T-helper 2 cell treated with Interferon-gamma antibody and Interleukin-4, amounts not matched to agents 5 μg/mL and 100 μg/mL, for 36 hours (primary cell): Measurements from ENCODE around the gene PROM2.

Source experiments
- DNase-seq: peaks from one replicate; pipeline ENCODE4 v3.0.0; 2021; ENCODE audit warnings: low spot score
- H3K27ac Mint-ChIP-seq: one replicate; pipeline ENCODE4 v1.8.0; 2021; ENCODE audit warnings: mild to moderate bottlenecking, mixed read lengths
- H3K27me3 Mint-ChIP-seq: one replicate; pipeline ENCODE4 v1.8.0; 2021; ENCODE audit warnings: low read depth, mixed read lengths
- H3K36me3 Mint-ChIP-seq: one replicate; pipeline ENCODE4 v1.8.0; 2021; ENCODE audit warnings: low read depth, mixed read lengths
- H3K4me1 Mint-ChIP-seq: one replicate; pipeline ENCODE4 v1.8.0; 2021; ENCODE audit warnings: low read depth, mixed read lengths
- H3K4me3 Mint-ChIP-seq: one replicate; pipeline ENCODE4 v1.8.0; 2022; ENCODE audit warnings: mild to moderate bottlenecking, moderate library complexity, mixed read lengths
- H3K9me3 Mint-ChIP-seq: one replicate; pipeline ENCODE4 v1.8.0; 2021; ENCODE audit warnings: mixed read lengths

Gene PROM2

DNA sequence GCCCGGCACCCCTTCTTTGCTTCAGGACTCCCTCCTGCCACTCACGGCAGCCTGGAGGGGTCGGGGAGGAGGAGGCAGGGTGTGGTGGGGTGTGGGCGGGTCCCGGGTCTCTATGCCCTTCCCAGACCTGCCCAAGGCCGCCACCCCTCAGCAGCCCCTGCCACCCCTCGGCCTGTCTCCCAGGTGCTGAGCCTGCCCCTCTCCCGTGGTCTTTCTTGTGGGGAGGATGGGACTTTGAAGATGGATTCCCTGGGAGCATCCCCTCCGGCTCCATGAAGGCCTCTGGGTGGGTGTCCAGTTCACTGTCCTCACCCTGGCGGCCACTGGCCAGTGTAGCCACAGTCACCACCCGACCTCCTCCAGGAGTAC is 46.1 kb downstream of the PROM2 start:
- H3K4me3 Mint-ChIP-seq, result no peak overlapping the region
- DNase-seq, result no peak
- H3K27ac Mint-ChIP-seq, result no peak overlapping the region
- no peaks in the 10 kb centered on the region for H3K9me3 Mint-ChIP-seq
- no peaks in the 10 kb centered on the region for H3K36me3 Mint-ChIP-seq
- H3K4me1 Mint-ChIP-seq, result no peaks in the 10 kb centered on the region
- no peaks in the 10 kb centered on the region for H3K27me3 Mint-ChIP-seq

DNA sequence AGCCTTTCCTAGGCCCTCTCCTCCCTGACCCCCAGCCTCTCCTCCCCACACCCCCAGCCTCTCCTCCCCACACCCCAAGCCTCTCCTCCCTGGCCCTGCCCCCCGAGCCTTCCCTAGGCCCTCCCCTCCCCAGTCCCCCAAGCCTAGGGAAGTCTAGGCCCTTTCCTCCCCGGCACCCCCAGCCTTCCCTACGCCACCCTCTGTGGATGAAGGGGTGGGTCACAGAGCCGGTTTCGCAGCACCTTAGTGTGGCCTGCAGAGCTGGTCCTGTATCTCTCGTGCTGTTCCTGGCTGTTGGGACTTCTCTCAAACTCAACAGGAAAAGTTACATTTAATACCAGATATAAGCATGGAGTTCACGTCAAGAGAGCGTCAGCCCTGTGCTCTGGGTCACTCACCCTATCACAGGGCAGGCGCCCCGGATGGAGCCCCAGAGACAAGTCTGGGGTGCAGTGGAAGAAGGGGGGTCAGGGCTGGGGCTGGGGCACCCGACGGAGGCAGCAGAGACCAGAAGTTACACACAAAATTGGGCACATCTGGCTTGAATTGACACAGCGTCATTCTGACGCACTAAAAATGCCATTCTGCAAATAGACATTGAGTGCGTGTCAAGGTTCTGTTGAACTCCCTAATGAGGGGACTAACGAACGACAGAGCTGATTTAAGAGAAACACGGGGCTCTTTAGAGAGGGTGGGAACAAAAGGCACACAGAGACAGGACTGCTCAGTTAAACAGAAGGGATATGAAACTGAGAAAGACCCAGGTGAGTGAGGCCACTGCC is 46.9 kb downstream of the PROM2 start:
- H3K9me3 Mint-ChIP-seq, result no peaks in the 10 kb centered on the region
- H3K4me1 Mint-ChIP-seq, result no peaks in the 10 kb centered on the region
- no peaks in the 10 kb centered on the region for H3K36me3 Mint-ChIP-seq

DNA sequence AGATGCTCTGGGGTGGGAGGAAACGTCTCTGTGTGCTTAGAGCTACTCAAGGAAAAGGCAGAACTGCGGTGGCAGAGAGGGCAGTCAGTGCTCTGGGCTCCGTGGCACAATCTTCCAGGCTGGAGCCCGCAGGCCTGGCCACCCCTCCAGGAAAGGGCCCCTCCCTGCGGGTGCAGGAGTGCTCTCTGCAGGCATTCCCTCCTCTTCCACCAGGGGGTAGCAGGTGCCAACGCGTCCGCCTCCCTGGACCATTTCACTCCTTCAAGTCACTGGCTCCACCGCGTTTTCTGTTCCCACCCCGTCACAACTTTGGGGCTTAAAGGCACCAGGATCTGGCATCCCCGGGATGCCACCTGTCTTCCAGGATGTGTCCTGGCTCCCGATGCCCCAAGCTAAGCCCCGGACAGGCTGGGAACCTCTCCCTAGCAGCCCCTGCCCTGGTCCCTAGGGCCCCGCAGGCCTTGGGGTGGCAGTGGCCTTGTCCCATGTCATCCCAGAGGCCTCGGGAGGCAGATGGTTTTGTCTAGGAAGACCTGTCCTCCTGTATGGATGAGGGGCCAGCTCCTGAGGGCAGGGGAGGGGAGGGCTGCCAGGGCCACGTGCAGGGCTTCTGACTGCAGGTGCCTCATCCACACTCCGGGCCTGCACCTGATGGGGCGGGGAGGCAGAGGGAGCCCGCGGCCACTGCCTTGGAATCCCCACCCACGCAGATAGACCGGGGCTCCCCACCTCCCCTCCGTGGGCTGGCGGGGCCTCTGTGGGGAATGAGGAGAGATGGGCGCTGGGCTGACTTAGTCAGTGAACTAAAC is 49.3 kb downstream of the PROM2 start:
- Mint-ChIP-seq H3K27me3 (no peaks in the 10 kb centered on the region), H3K9me3 (no peaks in the 10 kb centered on the region), H3K27ac (no peak overlapping the region), H3K36me3 (no peaks in the 10 kb centered on the region), H3K4me3 (no peak overlapping the region), H3K4me1 (no peaks in the 10 kb centered on the region)
- DNase-seq, result no peak

More for the DNA sequence above, 46.9 kb downstream of the PROM2 start:
- DNase-seq, result no peak
- Mint-ChIP-seq H3K27ac (no peak overlapping the region), H3K4me3 (no peak overlapping the region), H3K27me3 (no peaks in the 10 kb centered on the region)

DNA sequence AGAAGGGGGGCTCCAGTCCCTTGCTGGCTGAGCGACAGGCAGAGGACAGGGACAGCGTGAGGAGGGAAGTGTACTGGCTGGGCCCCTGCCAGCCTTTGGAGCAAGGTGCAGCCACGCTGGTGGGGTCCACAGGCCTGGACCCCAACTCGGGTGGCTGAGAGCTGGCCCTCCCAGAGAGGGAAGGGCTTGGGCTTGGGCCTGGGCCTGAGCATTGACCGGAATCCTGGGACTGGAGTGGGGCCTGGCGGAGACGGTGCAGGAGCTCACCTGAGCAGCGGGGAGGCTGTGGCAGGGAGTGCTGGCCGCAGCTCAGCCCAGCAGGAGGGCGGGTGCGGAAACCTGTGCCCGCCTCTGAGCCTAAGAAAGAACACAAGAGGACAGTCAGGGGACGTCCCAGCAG is 50.8 kb downstream of the PROM2 start:
- Mint-ChIP-seq H3K27me3 (no peaks in the 10 kb centered on the region), H3K9me3 (no peaks in the 10 kb centered on the region), H3K36me3 (no peaks in the 10 kb centered on the region), H3K27ac (no peak overlapping the region), H3K4me1 (no peaks in the 10 kb centered on the region), H3K4me3 (no peak overlapping the region)
- DNase-seq, result no peak

DNA sequence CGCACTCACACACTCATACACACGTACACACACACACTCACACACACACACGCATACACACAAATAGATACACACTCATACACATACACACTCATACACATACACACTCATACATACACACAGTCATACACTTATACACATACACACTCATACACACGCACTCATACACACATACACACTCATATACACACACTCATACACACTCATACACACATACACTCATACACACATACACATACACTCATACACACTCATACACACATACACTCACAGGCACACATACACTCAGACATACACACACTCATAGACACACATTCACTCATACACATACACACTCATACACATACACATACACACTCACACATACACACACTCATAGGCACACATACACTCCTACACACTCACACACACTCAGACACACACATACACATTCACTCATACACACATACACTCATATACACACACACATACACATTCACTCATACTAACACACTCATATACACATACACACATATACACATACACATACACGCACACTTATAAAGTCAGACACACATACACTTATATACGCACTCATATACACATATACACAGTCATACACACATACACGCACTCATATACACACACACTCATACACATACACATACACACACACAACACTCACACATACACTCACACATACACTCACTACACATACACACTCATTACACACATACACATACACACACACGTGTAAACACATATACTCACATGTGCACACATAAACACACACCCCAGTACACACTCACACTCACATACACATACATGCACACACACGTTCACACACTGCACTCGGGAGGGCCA is 51.6 kb downstream of the PROM2 start:
- no peaks in the 10 kb centered on the region for H3K4me1 Mint-ChIP-seq
- no peaks in the 10 kb centered on the region for H3K36me3 Mint-ChIP-seq
- no peaks in the 10 kb centered on the region for H3K27me3 Mint-ChIP-seq
- H3K27ac Mint-ChIP-seq, result no peak overlapping the region
- no peak for DNase-seq
- H3K4me3 Mint-ChIP-seq, result no peak overlapping the region
- H3K9me3 Mint-ChIP-seq, result no peaks in the 10 kb centered on the region

DNA sequence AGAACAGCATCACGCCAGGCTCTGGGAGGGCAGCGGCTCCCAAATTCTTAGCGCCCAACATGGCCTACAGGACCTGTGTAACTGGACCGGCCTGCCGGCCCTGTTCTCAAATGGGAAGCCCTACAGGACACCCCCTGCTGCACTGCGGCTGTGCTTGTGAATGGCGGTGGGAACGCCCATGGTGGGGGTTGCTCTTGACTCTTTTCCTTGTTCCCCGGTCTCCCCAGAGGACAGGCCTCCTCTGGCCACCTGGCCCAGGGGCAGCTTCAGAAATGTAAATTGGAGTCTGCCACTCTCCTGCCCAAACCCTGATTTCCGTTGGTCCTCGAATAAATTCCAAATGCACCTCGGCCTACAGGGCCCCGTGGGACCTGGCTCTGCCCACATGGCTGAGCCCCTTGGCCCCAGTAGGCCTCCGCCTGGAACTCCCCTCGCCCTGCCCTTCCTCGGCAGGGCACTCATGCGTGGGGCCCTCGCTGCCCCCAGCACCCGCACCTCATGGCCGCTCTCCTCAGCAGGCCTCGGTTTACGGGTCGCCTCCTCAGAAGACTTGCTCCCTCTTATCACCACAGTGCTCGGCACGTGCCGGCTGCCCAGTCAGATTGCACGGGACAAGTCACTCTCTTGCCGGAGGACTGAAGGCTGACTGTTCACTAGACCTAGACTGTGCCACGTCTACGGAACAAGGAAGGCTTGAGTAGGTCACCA is 52.3 kb downstream of the PROM2 start:
- no peak for DNase-seq
- H3K4me1 Mint-ChIP-seq, result no peaks in the 10 kb centered on the region
- H3K27ac Mint-ChIP-seq, result no peak overlapping the region
- H3K36me3 Mint-ChIP-seq, result no peaks in the 10 kb centered on the region
- H3K27me3 Mint-ChIP-seq, result no peaks in the 10 kb centered on the region
- H3K9me3 Mint-ChIP-seq, result no peaks in the 10 kb centered on the region
- no peak overlapping the region for H3K4me3 Mint-ChIP-seq

DNA sequence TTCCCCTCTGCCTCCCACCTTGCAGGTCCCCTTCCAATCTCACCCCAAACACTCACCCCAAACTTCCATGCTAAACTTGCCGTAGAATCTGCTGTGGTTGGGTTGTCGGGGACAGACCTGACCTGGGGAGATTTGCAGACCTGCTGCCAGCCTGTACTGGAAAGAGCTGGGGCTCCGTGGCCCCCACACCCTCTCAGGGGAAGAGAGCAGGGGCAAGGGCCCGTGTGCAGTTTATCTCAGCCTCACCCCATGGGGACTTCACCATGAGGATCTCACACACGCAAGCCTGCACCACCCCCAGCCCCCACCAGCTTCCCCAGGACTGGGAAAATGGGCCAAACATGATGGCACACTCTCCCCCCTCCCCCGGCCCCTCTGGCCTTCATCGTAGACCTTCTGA is 53.6 kb downstream of the PROM2 start:
- no peak overlapping the region for H3K27ac Mint-ChIP-seq
- no peaks in the 10 kb centered on the region for H3K27me3 Mint-ChIP-seq
- DNase-seq, result no peak

DNA sequence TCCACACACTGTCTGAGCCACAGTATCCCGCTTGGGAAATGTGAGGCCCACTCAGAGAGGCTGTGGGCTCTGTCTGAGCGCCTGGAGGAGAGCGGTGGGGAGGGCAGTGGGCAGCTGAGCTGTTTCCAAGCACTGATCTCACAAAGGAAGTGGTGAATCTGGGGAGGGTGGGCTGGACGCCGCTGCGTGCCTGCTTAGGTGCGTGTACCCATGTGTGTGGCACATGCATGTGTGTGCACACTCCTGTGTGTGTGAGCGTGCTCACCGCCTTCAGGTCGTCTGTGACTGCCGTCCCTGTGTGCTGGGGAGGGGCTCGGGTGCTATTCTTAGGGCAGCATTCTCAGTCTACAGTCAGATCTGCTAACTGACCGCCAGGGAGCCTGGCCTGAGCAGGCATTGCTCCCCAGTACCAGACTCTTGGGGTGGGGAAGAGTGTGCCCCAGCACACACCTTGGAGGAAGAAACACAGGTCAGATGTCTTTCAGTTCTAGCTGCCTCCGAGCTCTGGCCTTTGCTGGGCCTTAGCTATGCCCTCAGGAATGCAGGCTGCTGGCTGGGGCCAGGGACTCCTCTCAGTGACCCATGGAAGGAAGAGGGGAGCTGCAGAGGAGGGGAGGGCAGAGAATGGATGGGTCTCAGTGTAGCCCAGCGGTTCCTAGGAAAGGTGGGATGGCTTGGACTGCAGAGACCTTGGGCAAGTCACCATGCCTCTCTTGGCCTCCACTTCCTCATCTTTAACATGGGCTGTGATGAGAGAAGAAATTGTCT is 54.3 kb downstream of the PROM2 start:
- Mint-ChIP-seq H3K4me3 (no peak overlapping the region), H3K27me3 (no peaks in the 10 kb centered on the region), H3K9me3 (no peaks in the 10 kb centered on the region), H3K36me3 (no peaks in the 10 kb centered on the region), H3K4me1 (no peaks in the 10 kb centered on the region), H3K27ac (no peak overlapping the region)
- no peak for DNase-seq

More for the DNA sequence above, 53.6 kb downstream of the PROM2 start:
- H3K9me3 Mint-ChIP-seq, result no peaks in the 10 kb centered on the region
- no peaks in the 10 kb centered on the region for H3K36me3 Mint-ChIP-seq
- no peaks in the 10 kb centered on the region for H3K4me1 Mint-ChIP-seq
- H3K4me3 Mint-ChIP-seq, result no peak overlapping the region

DNA sequence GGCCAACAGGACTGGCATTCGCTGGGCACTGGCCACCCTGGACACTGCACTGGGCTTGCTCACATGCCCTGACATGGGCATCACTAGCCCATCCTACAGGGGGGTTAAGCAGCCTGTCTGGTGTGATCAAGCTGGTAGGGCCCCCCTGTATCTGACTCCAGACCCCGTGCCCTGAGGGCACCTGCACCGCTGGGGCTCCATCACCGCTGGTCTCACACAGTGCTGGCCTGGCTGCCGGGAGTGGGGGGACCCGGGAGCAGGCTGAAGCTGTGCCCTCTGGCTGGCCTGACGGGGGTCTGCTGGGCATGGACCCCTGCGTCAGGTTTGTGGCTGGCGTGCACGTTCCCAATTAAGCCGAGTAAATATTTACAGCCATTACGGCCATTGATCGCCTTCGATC is 55.2 kb downstream of the PROM2 start:
- Mint-ChIP-seq H3K4me3 (no peak overlapping the region), H3K4me1 (no peaks in the 10 kb centered on the region), H3K27ac (no peak overlapping the region), H3K9me3 (no peaks in the 10 kb centered on the region), H3K27me3 (no peaks in the 10 kb centered on the region), H3K36me3 (no peaks in the 10 kb centered on the region)
- DNase-seq, result no peak

DNA sequence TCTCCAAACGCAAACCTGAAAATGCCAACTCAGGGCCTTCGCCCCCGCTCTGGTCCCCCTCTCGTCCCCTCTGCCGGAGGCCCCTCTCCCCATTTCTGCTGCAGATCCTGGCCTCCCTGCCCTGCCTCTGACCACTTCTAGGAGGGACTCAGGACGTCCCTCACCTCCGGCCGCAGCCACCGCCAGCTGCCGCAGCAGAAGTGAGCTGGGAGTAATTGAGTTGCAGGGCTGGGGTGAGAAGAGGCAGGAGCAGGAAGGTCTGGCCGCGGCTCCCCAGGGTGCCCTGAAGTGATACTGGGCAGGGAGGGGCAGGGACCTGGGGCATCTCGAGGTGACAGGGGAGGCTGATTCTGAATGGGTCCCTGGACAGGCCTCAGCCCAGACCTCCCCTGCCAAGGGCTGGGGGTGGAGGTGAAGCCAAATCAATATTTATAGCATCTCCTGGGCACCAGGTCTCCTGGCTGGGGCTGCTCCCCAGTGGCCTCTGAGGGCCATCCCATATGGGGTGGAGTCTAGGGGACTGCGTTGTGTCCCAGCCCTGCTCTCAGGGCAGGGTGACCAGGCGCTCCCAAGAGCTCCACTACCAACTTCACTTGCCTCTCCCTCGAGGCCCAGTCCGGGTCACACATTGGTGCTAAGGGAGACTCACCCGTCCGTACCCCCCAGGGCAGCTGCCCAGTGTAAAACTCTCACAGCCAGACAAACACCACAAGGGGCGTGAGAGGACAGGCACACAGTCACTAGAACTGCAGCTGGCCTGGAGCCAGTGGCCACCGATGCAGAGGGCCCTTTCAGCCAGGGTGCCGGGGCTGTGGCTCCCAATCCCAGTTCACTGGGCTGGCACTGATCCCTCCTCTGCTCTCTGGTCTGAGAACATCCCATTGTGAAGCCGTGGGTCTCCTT is 55.9 kb downstream of the PROM2 start:
- H3K36me3 Mint-ChIP-seq, result no peaks in the 10 kb centered on the region
- no peaks in the 10 kb centered on the region for H3K27me3 Mint-ChIP-seq
- no peaks in the 10 kb centered on the region for H3K9me3 Mint-ChIP-seq
- no peak for DNase-seq
- H3K27ac Mint-ChIP-seq, result no peak overlapping the region
- no peaks in the 10 kb centered on the region for H3K4me1 Mint-ChIP-seq
- no peak overlapping the region for H3K4me3 Mint-ChIP-seq

DNA sequence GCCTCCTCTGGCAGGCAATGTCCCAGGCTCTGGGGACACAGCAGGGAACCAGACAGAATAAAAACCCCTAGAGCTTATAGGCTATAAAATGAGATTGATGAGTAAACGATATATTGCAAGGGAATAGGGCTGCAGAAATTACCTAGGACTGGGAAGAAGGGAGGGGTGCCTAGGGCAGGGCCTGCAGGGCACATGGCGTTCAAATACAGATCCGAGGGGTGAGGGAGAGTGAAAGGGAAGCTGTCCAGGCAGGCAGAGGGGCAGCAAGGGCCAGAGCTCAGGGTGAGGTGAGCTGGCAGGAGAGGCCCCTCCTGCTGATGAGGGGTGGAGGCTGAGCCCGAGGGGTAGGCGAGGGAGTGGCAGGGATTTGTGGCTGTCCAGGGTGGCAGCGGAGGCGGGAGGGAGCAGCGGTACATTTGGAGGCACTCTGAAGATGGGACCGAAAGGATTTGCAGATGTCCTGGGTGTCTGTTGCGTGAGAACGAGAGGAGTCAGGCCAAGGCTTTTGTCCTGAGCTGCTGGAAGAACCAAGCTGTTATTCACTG is 56.6 kb downstream of the PROM2 start:
- peaks cover 2% of the 10 kb centered on the region for H3K27me3 Mint-ChIP-seq
- H3K9me3 Mint-ChIP-seq, result no peaks in the 10 kb centered on the region
- no peak overlapping the region for H3K27ac Mint-ChIP-seq

DNA sequence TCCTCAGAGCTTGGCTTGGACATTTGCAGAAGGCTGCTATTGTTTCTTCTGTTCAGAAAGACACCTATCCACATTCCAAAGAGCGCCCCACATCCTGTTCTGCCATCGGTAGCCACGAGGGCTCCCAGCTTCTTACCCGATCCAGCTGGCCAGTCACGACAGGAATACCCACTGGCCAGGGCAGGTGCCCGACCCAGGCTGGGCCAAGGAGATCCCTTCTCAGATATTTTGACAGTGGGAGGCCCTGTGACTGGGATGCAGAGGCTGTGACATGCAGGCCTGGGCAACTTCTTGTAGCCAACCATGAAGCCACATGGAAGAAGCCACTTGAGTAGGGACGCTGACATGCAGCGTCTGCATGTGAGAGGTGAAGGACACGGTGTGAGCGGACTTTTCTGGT is 57.4 kb downstream of the PROM2 start:
- Mint-ChIP-seq H3K27me3 (peaks cover 5% of the 10 kb centered on the region), H3K4me3 (no peak overlapping the region), H3K9me3 (no peaks in the 10 kb centered on the region), H3K36me3 (no peaks in the 10 kb centered on the region), H3K27ac (no peak overlapping the region), H3K4me1 (no peaks in the 10 kb centered on the region)
- DNase-seq, result no peak

More for the DNA sequence above, 56.6 kb downstream of the PROM2 start:
- no peaks in the 10 kb centered on the region for H3K36me3 Mint-ChIP-seq
- no peak for DNase-seq
- H3K4me1 Mint-ChIP-seq, result no peaks in the 10 kb centered on the region
- no peak overlapping the region for H3K4me3 Mint-ChIP-seq
